DLD1 (cell line): Measurements from ENCODE around the gene PHACTR3.

ENCODE experiments used
- in situ Hi-C: cut with HindIII; loops from 2 replicates; pipeline ENCODE4 v1.10.0; 2017; ENCODE audit warnings: low sequenced_read_pairs

Gene PHACTR3

DNA sequence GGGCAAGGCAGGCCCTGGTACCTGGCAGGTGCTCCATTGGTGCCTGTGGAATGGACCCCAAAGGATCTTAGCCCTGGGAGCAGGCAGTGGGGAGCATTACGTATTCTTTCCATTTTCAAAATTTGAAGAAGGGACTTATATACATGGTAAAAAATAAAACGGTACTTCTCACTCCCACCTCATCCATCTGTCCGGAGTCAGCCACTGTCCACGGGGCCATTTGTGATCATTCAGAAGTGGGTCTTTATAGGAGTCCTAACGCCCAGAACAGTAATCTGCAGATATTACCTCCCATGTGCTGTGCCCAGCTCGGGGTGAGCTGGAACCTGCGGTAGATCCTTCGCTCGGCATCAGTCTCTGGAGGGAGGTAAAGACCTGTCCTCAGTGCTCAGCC, 218.7 kb downstream of the PHACTR3 start:
- in situ Hi-C loops = no loop called here

GRCh38 chr20:59823491-59824259, 219.3 kb downstream of the PHACTR3 start:
- in situ Hi-C loops = no loop called here

DNA sequence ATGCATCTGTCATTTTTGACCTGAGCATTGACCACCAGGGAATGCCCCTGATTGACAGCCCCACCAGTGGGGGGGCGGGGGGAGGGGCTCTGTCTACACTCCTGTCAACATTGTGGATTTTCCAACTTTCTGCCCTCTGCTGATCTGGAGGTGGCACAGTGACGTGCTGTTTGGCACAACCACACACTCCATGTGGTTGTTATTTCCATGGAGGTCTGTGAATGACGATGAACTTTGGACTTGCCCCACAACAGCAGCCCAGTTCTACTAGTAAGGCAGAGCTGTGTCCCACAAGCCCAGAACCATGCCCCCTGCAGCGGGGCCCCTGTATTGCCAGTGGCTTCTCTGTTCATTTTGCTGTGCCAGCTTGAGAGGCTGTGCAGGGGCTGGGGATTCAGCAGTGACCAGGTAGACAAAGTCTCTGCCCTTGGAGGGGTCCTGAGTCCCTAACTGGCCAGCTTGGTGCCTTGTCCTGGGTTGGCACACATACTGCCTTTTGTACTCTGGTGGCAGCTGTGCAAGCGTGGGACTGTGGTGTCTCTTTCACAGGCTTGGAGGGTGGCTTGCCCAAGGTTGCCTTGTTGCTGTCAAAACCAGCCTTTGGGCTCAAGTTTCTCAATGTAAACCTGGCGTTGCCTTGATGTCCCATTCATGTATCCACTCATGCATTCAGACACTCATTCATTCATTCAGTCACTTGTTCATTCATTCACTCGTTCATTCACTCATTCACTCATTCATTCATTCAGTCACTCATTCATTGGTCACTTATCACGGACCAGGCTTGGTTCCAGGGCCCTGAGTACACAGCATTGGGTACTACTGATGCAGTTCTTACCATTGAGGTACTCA, 220.6 kb downstream of the PHACTR3 start:
- in situ Hi-C loops = no loop called here

DNA sequence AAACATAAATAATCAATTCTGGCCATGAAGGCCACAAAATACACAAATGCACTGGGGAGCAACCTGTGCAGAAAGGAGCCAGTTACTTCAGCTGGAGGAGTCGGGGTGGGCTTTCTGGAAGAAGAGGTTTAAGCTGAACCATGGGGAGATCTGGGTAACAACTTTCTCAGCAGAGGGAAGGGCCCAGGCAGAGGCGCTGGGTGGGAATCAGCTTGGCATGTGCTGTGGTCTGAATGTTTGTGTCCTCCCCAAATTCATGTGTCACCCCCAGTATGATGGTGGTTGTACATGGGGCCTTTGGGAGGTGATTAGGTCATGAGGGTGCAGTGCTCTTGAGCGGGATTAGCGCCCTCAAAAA, 221.2 kb downstream of the PHACTR3 start:
- in situ Hi-C loops = no loop called here

GRCh38 chr20:59825944-59826759, 221.8 kb downstream of the PHACTR3 start:
- in situ Hi-C loops = no loop called here

- in situ Hi-C loops = no loop called here
These were observed 223.1 kb downstream of the PHACTR3 start for GRCh38 chr20:59827138-59828056.

GRCh38 chr20:59828125-59829053, 224.0 kb downstream of the PHACTR3 start:
- in situ Hi-C loops = no loop called here

GRCh38 chr20:59829054-59829785, 224.9 kb downstream of the PHACTR3 start:
- in situ Hi-C loops = no loop called here

- in situ Hi-C loops = no loop called here
These were observed 225.7 kb downstream of the PHACTR3 start for GRCh38 chr20:59829786-59830664.

- in situ Hi-C loops = no loop called here
These were observed 226.3 kb downstream of the PHACTR3 start for GRCh38 chr20:59830665-59831023.

DNA sequence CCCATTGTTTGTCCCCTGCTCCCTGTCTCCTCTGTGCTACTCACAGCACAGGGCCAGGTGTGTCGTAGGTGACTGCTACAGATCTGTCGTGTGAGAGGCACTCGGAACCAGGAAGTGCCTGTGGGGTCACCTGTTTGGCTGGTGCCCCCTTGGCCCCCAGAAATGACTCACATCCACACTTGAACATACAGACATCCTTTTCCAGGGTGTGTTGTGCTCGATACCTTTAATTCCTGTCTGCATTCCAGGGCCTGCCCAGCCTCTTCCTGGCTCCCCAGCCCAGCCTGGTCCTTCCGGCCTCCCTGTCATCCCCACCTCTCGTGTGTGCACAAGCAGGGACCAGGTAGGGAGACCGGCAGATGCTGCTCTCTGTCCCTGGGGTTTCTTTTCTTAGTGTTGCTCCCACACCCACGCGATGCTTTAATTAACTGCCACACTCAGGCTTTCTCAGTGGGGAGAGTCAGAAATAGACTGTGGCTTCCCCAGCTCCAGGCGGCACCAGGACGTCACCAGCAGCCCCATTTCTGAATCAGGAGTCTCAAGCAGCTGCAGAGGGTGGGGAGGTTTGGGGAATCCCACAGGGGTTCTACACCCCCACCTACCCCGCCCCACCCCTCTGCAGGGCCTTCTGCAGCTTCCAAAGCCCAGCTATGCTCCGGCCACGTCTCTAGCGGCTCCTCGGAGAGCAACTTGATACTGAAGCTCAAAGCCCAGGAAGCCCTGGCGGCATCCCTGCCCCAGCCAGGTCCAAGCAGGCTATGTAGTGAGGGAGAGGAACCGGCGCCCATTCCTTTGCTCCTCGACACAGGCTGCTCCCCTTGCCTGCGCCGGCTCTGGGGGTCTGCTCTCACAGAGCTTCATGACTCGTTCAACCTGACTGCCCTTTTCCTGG, 226.9 kb downstream of the PHACTR3 start:
- in situ Hi-C loops = no loop called here

DNA sequence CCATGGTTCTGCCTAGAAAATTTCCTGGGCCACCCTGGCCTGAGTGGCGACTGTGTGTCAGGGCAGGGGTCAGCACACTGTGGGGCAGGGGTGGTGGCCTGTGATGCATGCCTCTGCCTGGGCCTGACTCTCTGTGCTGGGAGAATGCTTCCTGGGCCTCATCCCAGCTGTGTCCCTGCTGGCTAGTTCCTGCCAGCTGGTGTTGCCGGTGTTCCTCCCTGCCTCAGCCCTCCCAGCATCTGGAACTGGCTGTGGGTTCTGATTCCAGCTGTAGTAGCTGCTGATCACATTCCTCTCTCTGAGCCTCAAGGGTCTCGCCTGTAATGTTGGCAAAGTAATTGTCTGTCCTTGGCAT, 227.6 kb downstream of the PHACTR3 start:
- in situ Hi-C loops = no loop called here

DNA sequence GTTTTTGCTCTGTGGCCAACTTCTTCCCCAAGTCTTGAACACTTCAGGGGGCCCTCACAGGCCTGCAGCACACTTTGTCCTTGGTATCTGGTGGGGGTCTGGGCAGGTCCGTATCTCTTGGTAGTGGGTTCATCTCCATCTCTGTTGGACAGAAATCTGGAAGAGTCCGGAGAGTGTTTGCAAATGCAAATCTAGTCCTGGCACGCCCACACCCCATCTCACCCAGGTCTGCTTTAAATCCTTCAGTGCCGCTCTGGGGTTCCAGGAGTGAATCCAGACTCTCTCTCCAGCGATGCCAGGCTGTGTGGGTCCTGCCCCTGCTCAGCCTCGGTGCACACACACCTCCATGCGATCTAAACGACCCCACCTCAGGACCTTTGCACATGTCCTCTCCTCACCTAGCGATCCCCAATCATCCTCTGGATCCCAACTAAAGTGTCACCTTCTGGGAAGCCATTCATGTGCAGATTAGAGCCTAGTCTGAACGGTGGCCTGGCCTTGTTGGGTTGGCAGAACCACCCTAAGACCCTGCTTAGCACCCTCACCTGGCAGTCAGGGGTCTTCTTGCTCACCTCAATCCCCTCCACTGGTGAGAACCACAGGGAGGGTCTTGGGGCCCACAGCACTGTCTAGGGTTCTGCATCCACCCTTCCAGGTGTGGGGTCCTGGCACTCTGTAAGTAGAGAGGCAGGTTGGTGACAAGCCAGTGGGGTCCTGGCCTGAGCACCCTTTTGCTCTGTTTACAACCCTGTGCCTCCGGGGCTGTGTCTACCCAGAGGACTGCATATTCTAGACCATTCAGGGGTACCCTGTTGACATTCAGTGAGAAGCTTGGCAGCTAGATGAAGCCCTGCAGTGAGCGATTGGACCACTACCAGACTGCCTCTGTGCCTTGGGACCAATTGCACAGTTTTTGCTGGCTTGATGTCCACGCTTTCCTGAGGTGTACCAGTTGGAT, 228.3 kb downstream of the PHACTR3 start:
- in situ Hi-C loops = no loop called here

DNA sequence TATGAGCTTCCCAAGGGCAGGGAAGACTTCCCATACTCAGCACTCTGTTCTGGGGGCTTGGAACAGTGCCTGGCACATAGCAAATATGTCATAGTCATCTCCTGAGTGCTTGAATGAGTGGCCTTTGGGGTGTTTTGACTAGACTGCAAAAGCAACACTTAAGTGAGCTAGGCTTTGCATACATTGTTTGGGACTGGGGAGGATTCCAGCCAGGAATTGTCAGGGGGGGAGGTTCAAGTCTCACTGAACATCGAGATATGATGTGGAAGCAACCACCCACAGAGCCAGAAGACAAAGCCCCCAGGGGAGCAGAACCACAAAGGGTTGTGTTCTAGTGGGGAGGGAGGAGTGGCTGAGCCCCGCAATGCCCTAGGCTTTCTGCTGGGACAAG, 230.7 kb downstream of the PHACTR3 start:
- in situ Hi-C loops = no loop called here

DNA sequence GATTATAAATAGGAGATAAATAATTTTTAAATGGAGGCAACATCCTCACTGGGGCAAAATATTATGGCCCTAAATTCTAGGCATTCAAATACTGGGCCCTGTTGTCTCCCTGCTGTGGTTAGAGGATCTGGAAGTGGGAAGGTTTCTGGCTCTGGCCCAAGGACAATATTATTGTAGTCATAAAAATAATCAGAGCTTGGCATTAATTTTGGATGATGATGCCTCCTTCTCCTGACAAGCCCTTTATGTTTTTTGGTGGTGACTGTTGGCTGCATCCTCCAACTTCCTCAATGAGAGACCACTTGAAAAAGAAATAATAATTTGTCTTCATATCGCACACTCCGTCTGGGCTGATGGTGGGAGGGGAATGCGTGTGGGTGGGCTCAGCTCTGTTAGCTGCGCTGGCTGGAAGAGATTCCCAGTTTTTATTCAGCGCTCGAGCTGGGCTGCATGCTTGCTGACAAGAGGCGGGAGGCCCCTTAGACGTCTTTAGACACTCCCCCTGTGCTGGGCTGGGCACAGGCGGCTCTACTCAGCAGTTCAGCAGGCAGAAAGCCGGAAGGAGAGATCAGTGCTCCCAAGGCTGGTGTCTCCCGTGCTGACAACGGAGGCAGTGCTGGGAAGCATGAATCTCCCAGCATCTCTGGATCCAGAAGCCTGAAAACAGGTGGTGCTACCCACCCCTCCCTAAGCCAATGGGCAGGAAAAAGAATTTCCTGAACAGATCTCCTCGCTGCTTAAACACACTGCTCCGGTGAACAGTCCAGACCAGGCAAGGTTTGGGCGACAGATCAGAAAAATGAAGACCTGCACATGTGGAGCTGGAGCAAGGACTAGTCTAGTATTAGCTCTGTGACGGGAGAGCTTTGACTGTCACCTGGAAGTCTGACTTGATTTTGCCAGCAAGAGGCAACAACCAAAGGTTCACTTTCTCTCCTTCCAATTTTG, 231.4 kb downstream of the PHACTR3 start:
- in situ Hi-C loops = no loop called here
